GM12891 (cell line): ENCODE measurements around the gene PLCB1.

Source experiments
- POLR2A ChIP-seq: IDR thresholded peaks from 2 replicates; pipeline ENCODE4 v1.6.1; 2011; ENCODE audit warnings: low read depth, low read length, control low read depth
- POLR2AphosphoS5 ChIP-seq: IDR thresholded peaks from 2 replicates; pipeline ENCODE4 v1.6.1; 2011; ENCODE audit warnings: low read depth, low read length, control low read depth
- TAF1 ChIP-seq: IDR thresholded peaks from 2 replicates; pipeline ENCODE4 v1.6.1; 2011; ENCODE audit warnings: low read depth, low read length, control low read depth

DNA sequence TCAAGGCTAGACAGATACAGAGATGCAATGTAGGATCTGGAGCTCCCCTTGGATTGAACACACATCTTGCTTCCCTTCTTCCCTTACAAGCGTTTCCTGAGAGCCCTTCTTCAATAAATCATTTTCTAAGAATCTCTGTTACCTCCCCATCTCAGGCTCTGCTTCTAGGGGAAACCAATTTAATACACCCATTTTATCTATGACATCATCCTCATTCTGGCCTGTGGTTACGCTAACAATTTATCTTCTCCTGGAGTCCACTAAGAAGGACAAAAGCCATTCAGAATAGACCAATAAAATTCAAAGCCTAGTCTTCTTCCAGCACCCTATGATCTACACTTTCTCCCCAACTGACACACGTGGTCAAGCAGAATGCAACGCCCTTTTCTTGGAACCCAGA, 390.1 kb downstream of the PLCB1 start:
- no peak for TF ChIP-seq POLR2A
- TF ChIP-seq POLR2AphosphoS5, result no peak
- no peak for TF ChIP-seq TAF1
